ENCODE results near the gene ZC3H6. TPM values are rescaled to one million over a fixed set of nuclear protein-coding genes. Genes with fewer than 3 reads are reported as not detected.

ZC3H6 gene, protein sequence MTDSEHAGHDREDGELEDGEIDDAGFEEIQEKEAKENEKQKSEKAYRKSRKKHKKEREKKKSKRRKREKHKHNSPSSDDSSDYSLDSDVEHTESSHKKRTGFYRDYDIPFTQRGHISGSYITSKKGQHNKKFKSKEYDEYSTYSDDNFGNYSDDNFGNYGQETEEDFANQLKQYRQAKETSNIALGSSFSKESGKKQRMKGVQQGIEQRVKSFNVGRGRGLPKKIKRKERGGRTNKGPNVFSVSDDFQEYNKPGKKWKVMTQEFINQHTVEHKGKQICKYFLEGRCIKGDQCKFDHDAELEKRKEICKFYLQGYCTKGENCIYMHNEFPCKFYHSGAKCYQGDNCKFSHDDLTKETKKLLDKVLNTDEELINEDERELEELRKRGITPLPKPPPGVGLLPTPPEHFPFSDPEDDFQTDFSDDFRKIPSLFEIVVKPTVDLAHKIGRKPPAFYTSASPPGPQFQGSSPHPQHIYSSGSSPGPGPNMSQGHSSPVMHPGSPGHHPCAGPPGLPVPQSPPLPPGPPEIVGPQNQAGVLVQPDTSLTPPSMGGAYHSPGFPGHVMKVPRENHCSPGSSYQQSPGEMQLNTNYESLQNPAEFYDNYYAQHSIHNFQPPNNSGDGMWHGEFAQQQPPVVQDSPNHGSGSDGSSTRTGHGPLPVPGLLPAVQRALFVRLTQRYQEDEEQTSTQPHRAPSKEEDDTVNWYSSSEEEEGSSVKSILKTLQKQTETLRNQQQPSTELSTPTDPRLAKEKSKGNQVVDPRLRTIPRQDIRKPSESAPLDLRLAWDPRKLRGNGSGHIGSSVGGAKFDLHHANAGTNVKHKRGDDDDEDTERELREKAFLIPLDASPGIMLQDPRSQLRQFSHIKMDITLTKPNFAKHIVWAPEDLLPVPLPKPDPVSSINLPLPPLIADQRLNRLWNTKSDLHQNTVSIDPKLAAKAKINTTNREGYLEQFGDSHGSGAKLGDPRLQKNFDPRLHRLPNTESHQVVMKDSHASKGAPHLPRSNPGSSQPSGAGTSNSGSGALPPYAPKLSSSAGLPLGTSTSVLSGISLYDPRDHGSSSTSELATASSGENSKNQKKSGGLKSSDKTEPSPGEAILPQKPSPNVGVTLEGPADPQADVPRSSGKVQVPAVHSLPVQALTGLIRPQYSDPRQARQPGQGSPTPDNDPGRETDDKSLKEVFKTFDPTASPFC
- 1.9 and 2.0 TPM in 2 replicates for polyA plus RNA-seq (2011; rRNA removed)
- 0.08 TPM in 2 replicates for polyA plus RNA-seq (2012; cell fraction: cytosol; rRNA removed)
- polyA plus RNA-seq (2012; cell fraction: nucleus; rRNA removed), result 0.08 and 0.13 TPM in 2 replicates
- 0.33 to 0.75 TPM (median 0.59 TPM) in 3 replicates for polyA plus RNA-seq (2017; fragmentation: RNase III; extraction: RNeasy Plus Mini Kit Qiagen cat#74134 plus additional on column Dnase treatment)
- 1.9 TPM in 2 replicates for polyA minus RNA-seq (2011; rRNA and poly(A)+ RNA removed)

DNA sequence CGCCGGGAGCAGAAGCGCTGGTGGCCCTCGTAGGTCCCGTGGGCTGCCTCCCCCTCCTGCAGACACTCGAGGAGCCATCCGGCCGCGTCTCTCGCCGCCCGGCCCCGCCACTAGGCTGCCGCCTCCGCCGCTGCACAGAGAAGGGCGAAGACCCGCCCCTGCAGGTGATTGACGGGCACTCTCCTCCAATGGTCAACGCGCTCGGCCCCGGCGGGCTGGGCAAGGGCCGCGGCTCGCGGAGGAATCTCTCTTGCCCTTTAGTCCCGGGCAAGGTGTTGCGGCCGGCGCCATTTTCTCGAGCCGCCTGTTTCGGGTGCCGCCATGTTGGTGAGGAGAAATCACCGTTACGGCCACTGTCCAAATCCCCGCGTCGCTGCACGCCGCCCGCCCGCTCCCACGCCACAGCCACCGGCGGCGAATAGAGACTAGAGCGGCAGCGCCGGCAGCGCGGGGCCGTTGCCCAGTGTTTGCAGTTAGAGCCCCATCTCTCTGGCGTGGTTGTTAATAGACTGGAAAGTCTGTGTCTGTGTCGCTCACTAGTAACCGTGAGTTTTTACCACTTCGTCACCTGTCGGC is at the start of gene ZC3H6:
Gene ZC3H6 (plus strand): TSS at position 287 of the 576 bp plus-strand sequence. CDS start 398 bp downstream, outside the sequence.
- Histone ChIP-seq H3K4me3 (peak within 1 kb of the TSS; percentile 87), H3K4me1 (0 out of 3 replicates have a peak, but pooled peaks cover 5% of the 10 kb centered on the region), H3K9me3 (no peaks in the 10 kb centered on the region), H3K27ac (peak within 1 kb of the TSS; percentile 99), H3K4me2 (peak within 1 kb of the TSS; percentile 80)
- ChIA-PET POLR2A (no interaction called here), CTCF (no interaction called here)
- WGBS (ENCODE audit: missing lambda C conversion rate), result 2% methylated on average over 35 of the region's 60 CpGs
- DNase-seq (ENCODE audit: low read depth in 1 of 2, low spot score in 1 of 2) (peak; percentile 72 to 99), ATAC-seq (peak; percentile 94 to 98), FAIRE-seq (peak; percentile 39)
- TF ChIP-seq, protein P1, sequence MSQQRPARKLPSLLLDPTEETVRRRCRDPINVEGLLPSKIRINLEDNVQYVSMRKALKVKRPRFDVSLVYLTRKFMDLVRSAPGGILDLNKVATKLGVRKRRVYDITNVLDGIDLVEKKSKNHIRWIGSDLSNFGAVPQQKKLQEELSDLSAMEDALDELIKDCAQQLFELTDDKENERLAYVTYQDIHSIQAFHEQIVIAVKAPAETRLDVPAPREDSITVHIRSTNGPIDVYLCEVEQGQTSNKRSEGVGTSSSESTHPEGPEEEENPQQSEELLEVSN (IDR thresholded peaks at IDR 0.05; ENCODE audit: borderline replicate concordance, low read depth), result peak; percentile 55; the same call in 1 of the 2 replicates
- no peak for TF ChIP-seq KDM1A (IDR thresholded peaks at IDR 0.05; ENCODE audit: low read depth)
- TF ChIP-seq, protein P2, sequence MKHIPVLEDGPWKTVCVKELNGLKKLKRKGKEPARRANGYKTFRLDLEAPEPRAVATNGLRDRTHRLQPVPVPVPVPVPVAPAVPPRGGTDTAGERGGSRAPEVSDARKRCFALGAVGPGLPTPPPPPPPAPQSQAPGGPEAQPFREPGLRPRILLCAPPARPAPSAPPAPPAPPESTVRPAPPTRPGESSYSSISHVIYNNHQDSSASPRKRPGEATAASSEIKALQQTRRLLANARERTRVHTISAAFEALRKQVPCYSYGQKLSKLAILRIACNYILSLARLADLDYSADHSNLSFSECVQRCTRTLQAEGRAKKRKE (CRISPR knock-in tag; IDR thresholded peaks at IDR 0.05; ENCODE audit: low read depth), result no peak
- TF ChIP-seq ESRRA (IDR thresholded peaks at IDR 0.05; ENCODE audit: borderline replicate concordance, low read length), result 0 out of 2 replicates have a peak, but pooled peaks have one; percentile 33
- TF ChIP-seq, protein P3, sequence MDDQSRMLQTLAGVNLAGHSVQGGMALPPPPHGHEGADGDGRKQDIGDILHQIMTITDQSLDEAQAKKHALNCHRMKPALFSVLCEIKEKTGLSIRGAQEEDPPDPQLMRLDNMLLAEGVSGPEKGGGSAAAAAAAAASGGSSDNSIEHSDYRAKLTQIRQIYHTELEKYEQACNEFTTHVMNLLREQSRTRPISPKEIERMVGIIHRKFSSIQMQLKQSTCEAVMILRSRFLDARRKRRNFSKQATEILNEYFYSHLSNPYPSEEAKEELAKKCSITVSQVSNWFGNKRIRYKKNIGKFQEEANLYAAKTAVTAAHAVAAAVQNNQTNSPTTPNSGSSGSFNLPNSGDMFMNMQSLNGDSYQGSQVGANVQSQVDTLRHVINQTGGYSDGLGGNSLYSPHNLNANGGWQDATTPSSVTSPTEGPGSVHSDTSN (IDR thresholded peaks at IDR 0.05), result peak; percentile 100
- peak in 1 of 2 experiments; percentile 4; a peak in 1 of 5 replicates for TF ChIP-seq RAD21 (conservative IDR thresholded peaks at IDR 0.05 in 1 of 2, IDR thresholded peaks at IDR 0.05 in 1 of 2)
- peak; percentile 89 to 99 for TF ChIP-seq JUN (IDR thresholded peaks at IDR 0.05)
- TF ChIP-seq HEYL (CRISPR knock-in tag; IDR thresholded peaks at IDR 0.05), result no peak
- TF ChIP-seq, protein P4, sequence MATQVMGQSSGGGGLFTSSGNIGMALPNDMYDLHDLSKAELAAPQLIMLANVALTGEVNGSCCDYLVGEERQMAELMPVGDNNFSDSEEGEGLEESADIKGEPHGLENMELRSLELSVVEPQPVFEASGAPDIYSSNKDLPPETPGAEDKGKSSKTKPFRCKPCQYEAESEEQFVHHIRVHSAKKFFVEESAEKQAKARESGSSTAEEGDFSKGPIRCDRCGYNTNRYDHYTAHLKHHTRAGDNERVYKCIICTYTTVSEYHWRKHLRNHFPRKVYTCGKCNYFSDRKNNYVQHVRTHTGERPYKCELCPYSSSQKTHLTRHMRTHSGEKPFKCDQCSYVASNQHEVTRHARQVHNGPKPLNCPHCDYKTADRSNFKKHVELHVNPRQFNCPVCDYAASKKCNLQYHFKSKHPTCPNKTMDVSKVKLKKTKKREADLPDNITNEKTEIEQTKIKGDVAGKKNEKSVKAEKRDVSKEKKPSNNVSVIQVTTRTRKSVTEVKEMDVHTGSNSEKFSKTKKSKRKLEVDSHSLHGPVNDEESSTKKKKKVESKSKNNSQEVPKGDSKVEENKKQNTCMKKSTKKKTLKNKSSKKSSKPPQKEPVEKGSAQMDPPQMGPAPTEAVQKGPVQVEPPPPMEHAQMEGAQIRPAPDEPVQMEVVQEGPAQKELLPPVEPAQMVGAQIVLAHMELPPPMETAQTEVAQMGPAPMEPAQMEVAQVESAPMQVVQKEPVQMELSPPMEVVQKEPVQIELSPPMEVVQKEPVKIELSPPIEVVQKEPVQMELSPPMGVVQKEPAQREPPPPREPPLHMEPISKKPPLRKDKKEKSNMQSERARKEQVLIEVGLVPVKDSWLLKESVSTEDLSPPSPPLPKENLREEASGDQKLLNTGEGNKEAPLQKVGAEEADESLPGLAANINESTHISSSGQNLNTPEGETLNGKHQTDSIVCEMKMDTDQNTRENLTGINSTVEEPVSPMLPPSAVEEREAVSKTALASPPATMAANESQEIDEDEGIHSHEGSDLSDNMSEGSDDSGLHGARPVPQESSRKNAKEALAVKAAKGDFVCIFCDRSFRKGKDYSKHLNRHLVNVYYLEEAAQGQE (IDR thresholded peaks at IDR 0.05), result peak; percentile 38; the same call in 1 of the 2 replicates
- peak; percentile 74; the same call in 1 of the 2 replicates for TF ChIP-seq TFCP2L1 (CRISPR knock-in tag; IDR thresholded peaks at IDR 0.05)
- TF ChIP-seq, protein P5, sequence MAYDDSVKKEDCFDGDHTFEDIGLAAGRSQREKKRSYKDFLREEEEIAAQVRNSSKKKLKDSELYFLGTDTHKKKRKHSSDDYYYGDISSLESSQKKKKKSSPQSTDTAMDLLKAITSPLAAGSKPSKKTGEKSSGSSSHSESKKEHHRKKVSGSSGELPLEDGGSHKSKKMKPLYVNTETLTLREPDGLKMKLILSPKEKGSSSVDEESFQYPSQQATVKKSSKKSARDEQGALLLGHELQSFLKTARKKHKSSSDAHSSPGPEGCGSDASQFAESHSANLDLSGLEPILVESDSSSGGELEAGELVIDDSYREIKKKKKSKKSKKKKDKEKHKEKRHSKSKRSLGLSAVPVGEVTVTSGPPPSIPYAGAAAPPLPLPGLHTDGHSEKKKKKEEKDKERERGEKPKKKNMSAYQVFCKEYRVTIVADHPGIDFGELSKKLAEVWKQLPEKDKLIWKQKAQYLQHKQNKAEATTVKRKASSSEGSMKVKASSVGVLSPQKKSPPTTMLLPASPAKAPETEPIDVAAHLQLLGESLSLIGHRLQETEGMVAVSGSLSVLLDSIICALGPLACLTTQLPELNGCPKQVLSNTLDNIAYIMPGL (CRISPR knock-in tag; IDR thresholded peaks at IDR 0.05; ENCODE audit: borderline replicate concordance), result peak; percentile 79; the same call in 1 of the 2 replicates
- TF ChIP-seq RFX5 (IDR thresholded peaks at IDR 0.05), result 0 out of 2 replicates have a peak, but pooled peaks have one; percentile 44
- TF ChIP-seq FOSL2 (IDR thresholded peaks at IDR 0.05), result no peak
- no peak for TF ChIP-seq FOSL2 (CRISPR knock-in tag; IDR thresholded peaks at IDR 0.05)
- TF ChIP-seq ZSCAN20 (CRISPR knock-in tag; IDR thresholded peaks at IDR 0.05), result no peak
- TF ChIP-seq, protein P6, sequence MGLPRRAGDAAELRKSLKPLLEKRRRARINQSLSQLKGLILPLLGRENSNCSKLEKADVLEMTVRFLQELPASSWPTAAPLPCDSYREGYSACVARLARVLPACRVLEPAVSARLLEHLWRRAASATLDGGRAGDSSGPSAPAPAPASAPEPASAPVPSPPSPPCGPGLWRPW (IDR thresholded peaks at IDR 0.05), result no peak
- TF ChIP-seq, protein P7, sequence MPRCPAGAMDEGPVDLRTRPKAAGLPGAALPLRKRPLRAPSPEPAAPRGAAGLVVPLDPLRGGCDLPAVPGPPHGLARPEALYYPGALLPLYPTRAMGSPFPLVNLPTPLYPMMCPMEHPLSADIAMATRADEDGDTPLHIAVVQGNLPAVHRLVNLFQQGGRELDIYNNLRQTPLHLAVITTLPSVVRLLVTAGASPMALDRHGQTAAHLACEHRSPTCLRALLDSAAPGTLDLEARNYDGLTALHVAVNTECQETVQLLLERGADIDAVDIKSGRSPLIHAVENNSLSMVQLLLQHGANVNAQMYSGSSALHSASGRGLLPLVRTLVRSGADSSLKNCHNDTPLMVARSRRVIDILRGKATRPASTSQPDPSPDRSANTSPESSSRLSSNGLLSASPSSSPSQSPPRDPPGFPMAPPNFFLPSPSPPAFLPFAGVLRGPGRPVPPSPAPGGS (IDR thresholded peaks at IDR 0.05), result peak; percentile 92
- 0 out of 2 replicates have a peak, but pooled peaks have one; percentile 13 for TF ChIP-seq HOXB13 (CRISPR knock-in tag; IDR thresholded peaks at IDR 0.05; ENCODE audit: low read depth)
- TF ChIP-seq PHF8 (IDR thresholded peaks at IDR 0.05; ENCODE audit: borderline replicate concordance, low read depth), result peak; percentile 59; the same call in 1 of the 2 replicates
- TF ChIP-seq POLR2A (IDR thresholded peaks at IDR 0.05; ENCODE audit: low read length), result peak; percentile 94
- TF ChIP-seq, protein P8, sequence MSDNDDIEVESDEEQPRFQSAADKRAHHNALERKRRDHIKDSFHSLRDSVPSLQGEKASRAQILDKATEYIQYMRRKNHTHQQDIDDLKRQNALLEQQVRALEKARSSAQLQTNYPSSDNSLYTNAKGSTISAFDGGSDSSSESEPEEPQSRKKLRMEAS (IDR thresholded peaks at IDR 0.05), result peak; percentile 94
- 0 out of 2 replicates have a peak, but pooled peaks have one; percentile 66 for TF ChIP-seq HOXB5 (CRISPR knock-in tag; IDR thresholded peaks at IDR 0.05)
- TF ChIP-seq NFE2L2 (conservative IDR thresholded peaks at IDR 0.05; ENCODE audit: low read length), result no peak

Measured in A549 (cell line).